MCF 10A (cell line): ENCODE results near the gene MRPL52. TPM values are rescaled to one million over a fixed set of nuclear protein-coding genes. Genes with fewer than 3 reads are reported as not detected.

Experiments
- BruUV-seq: library from RNA; stranded (reverse); fragments of 400-500 nt; replicated peaks from 2 replicates; lab custom pipeline; 2021; lab: Mats Ljungman, UMichigan
- CTCF ChIA-PET: fragments of 300-600 bp; sonication (Branson Sonifier 250); formaldehyde crosslinking; extraction: SDS; loops from one replicate; lab custom pipeline; 2021; ENCODE audit warnings: antibody characterized with exemption, inconsistent platforms; lab: Yijun Ruan, JAX
- POLR2A ChIA-PET: fragments of 300-600, 350-650 bp; sonication (Branson Sonifier 250); formaldehyde crosslinking; extraction: SDS; loops from one replicate; lab custom pipeline; 2020; ENCODE audit warnings: antibody characterized with exemption, inconsistent platforms; lab: Yijun Ruan, JAX
- DNase-seq: peaks from one replicate; pipeline ENCODE4 v3.0.0-alpha.2; 2018; ENCODE audit not compliant: unreplicated experiment
- H3K27ac Mint-ChIP-seq: one replicate; pipeline ENCODE4 v1.8.0; 2022; ENCODE audit warnings: mild to moderate bottlenecking, low read depth, mixed read lengths; ENCODE audit not compliant: unreplicated experiment
- H3K27me3 Mint-ChIP-seq: one replicate; pipeline ENCODE4 v1.8.0; 2022; ENCODE audit warnings: mixed read lengths; ENCODE audit not compliant: insufficient read depth, unreplicated experiment
- H3K36me3 Mint-ChIP-seq: one replicate; pipeline ENCODE4 v1.8.0; 2022; ENCODE audit warnings: mild to moderate bottlenecking, moderate library complexity, mixed read lengths; ENCODE audit not compliant: insufficient read depth, unreplicated experiment
- H3K4me1 Mint-ChIP-seq: one replicate; pipeline ENCODE4 v1.8.0; 2022; ENCODE audit warnings: mixed read lengths; ENCODE audit not compliant: insufficient read depth, unreplicated experiment
- H3K4me3 Mint-ChIP-seq: one replicate; pipeline ENCODE4 v1.8.0; 2022; ENCODE audit warnings: mild to moderate bottlenecking, moderate library complexity, mixed read lengths; ENCODE audit not compliant: unreplicated experiment
- H3K9me3 Mint-ChIP-seq: one replicate; pipeline ENCODE4 v1.8.0; 2022; ENCODE audit warnings: mixed read lengths; ENCODE audit not compliant: unreplicated experiment
- intact Hi-C: fragments of 100-400 bp; cut with micrococcal nuclease; formaldehyde crosslinking; loops from 2 replicates; pipeline ENCODE4 v1.14.1; 2022
- total RNA-seq: library from RNA; stranded (reverse); gene quantifications from 2 replicates; pipeline ENCODE4 v1.2.3, GENCODE V29; 2022
- TF ChIP-seq, protein P1 (sequence below): fragments of 200-600 bp; IDR thresholded peaks from one replicate; pipeline ENCODE4 v1.8.0; 2022; ENCODE audit warnings: antibody characterized with exemption, mild to moderate bottlenecking; ENCODE audit not compliant: unreplicated experiment

Gene MRPL52
- total RNA-seq, 1 experiment from 2014 or later, result 172 TPM

DNA sequence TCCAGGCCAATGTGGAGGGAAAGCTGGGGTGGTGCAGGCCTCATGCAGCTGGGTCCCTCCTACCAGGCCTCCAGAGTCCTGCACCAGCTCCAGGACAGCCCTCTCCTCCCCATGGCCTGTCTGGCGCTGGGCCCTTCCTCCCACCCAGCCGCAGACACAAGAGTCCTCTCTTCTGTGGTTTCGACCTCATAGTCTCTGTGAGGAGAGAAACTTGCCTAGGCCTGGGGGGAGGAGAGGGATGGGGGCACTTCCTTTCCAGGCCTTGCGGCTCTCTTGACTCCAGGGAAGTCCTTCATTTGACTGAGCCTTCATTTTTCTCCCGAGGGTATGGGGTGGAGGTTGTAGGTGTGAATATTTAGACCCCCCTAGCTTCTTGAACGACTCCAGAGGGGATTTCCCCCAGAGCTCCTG lies 8.9 kb downstream of the MRPL52 start:
- no peaks in the 10 kb centered on the region for H3K27me3 Mint-ChIP-seq
- no TSS peak for BruUV-seq
- TF ChIP-seq, protein P1, sequence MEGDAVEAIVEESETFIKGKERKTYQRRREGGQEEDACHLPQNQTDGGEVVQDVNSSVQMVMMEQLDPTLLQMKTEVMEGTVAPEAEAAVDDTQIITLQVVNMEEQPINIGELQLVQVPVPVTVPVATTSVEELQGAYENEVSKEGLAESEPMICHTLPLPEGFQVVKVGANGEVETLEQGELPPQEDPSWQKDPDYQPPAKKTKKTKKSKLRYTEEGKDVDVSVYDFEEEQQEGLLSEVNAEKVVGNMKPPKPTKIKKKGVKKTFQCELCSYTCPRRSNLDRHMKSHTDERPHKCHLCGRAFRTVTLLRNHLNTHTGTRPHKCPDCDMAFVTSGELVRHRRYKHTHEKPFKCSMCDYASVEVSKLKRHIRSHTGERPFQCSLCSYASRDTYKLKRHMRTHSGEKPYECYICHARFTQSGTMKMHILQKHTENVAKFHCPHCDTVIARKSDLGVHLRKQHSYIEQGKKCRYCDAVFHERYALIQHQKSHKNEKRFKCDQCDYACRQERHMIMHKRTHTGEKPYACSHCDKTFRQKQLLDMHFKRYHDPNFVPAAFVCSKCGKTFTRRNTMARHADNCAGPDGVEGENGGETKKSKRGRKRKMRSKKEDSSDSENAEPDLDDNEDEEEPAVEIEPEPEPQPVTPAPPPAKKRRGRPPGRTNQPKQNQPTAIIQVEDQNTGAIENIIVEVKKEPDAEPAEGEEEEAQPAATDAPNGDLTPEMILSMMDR, result no peak
- intact Hi-C loops, result loop anchor here (5.0 kb wide), 1 partner anchor 34 kb away; the partner anchor contains the start of gene LRP10
- H3K4me3 Mint-ChIP-seq, result peak overlapping the region; percentile 99
- peaks cover 45% of the 10 kb centered on the region for H3K36me3 Mint-ChIP-seq
- peaks cover 21% of the 10 kb centered on the region for H3K4me1 Mint-ChIP-seq
- ChIA-PET POLR2A (interaction anchor here (0.5 to 5.7 kb wide), 28 partner anchors 10 to 1436 kb away, joined by 3 to 142 read pairs (median 5); partner anchors contain the start of genes ABHD4, AJUBA, DAD1 and HAUS4), CTCF (interaction anchor here (0.6 to 18.2 kb wide), 20 partner anchors 10 to 282 kb away, joined by 3 to 330 read pairs (median 8); partner anchors contain the start of genes LRP10 and OXA1L)
- no peaks in the 10 kb centered on the region for H3K9me3 Mint-ChIP-seq
- peak overlapping the region; percentile 98 for H3K27ac Mint-ChIP-seq
- DNase-seq, result peak; percentile 50

DNA sequence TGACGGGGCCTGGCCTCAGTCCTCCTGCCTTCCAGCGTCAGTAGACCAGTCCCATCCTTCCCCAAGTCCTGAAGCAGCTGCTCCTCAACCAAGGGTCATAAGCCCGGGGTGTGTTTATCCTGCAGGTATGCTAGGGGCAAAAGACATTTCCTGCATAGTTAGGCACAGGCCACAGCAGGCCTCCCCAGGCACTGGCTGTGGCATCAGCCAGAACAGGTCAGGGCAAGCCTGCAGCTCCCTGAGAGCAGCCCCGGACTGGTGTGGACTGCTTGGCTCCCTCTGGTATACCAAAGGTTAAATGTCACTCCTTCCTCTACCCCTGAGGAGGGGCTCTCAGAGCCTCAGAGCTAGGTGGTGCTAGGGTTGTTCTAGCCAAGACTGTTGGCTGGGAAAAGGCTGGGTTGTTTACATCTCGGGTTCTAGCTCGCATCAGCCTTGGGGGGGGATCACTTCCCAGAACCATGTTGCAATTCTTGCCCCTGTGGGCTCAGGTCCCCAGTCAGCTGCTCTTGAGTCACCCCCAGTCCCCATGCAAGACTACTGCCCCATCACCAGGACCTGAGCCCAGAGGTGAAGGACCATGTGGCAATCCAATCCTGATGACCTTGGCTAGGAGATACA lies 9.6 kb downstream of the MRPL52 start:
- H3K4me3 Mint-ChIP-seq, result peak overlapping the region; percentile 99
- H3K9me3 Mint-ChIP-seq, result no peaks in the 10 kb centered on the region
- BruUV-seq, result no TSS peak
- peak overlapping the region; percentile 98 for H3K27ac Mint-ChIP-seq
- TF ChIP-seq, protein P1, result no peak
- POLR2A ChIA-PET, result interaction anchor here (0.5 to 5.7 kb wide), 24 partner anchors 10 to 1435 kb away, joined by 3 to 142 read pairs (median 4); partner anchors contain the start of genes ABHD4, AJUBA, DAD1 and LRP10
- H3K36me3 Mint-ChIP-seq, result peaks cover 45% of the 10 kb centered on the region
- intact Hi-C loops, result loop anchor here (5.0 kb wide), 1 partner anchor 33 kb away; the partner anchor contains the start of gene LRP10
- CTCF ChIA-PET, result interaction anchor here (0.8 to 18.2 kb wide), 18 partner anchors 10 to 283 kb away, joined by 3 to 330 read pairs (median 8); partner anchors contain the start of genes LRP10 and OXA1L
- peaks cover 21% of the 10 kb centered on the region for H3K4me1 Mint-ChIP-seq
- DNase-seq, result peak; percentile 77
- H3K27me3 Mint-ChIP-seq, result no peaks in the 10 kb centered on the region

DNA sequence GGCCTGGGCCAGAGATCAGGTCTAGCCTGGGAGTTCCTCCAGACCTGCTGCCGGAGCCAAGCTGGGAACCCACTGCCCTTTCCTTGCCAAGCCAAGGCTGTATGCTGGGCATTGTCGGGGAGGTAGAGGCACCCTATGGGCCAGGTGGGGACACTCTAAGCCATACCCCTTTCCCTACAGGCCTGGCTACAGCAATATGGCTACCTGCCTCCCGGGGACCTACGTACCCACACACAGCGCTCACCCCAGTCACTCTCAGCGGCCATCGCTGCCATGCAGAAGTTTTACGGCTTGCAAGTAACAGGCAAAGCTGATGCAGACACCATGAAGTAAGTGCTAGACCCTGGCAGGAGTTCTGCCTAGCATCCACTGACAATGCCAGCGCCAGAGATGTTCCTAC lies 11.6 kb downstream of the MRPL52 start:
- POLR2A ChIA-PET, result interaction anchor here (5.0 to 5.7 kb wide), 3 partner anchors 10 to 18 kb away, joined by 67 to 142 read pairs (median 69); partner anchors contain the start of gene MRPL52
- BruUV-seq, result no TSS peak
- Mint-ChIP-seq H3K4me3 (no peak overlapping the region), H3K4me1 (peaks cover 11% of the 10 kb centered on the region), H3K36me3 (peaks cover 58% of the 10 kb centered on the region), H3K27me3 (no peaks in the 10 kb centered on the region), H3K9me3 (no peaks in the 10 kb centered on the region), H3K27ac (no peak overlapping the region)
- CTCF ChIA-PET, result interaction anchor here (0.6 to 18.2 kb wide), 5 partner anchors 10 to 273 kb away, joined by 3 to 330 read pairs (median 4); no protein-coding TSS in a partner anchor
- DNase-seq, result no peak
- intact Hi-C loops, result no loop called here
- TF ChIP-seq, protein P1, result no peak

- Mint-ChIP-seq H3K27me3 (no peaks in the 10 kb centered on the region), H3K9me3 (no peaks in the 10 kb centered on the region), H3K4me1 (peaks cover 11% of the 10 kb centered on the region), H3K27ac (no peak overlapping the region), H3K4me3 (no peak overlapping the region), H3K36me3 (peaks cover 62% of the 10 kb centered on the region)
- intact Hi-C loops, result no loop called here
- BruUV-seq, result no TSS peak
- DNase-seq, result no peak
- POLR2A ChIA-PET, result interaction anchor here (5.7 kb wide), 1 partner anchor 10 kb away, joined by 142 read pairs; no protein-coding TSS in a partner anchor
- CTCF ChIA-PET, result interaction anchor here (0.7 to 18.2 kb wide), 3 partner anchors 10 to 277 kb away, joined by 3 to 330 read pairs (median 7); no protein-coding TSS in a partner anchor
- TF ChIP-seq, protein P1, result no peak
Observed at GRCh38 chr14:22841769-22842168, 12.1 kb downstream of the MRPL52 start.
